HG03103 (cell line): ENCODE data around the gene MEIKIN.

Experiments used
- ATAC-seq: cut with Tn5 transposase; IDR thresholded peaks from one replicate; pipeline ENCODE4 v1.9.1; 2021; ENCODE audit warnings: low read depth; ENCODE audit not compliant: unreplicated experiment

Gene MEIKIN

DNA sequence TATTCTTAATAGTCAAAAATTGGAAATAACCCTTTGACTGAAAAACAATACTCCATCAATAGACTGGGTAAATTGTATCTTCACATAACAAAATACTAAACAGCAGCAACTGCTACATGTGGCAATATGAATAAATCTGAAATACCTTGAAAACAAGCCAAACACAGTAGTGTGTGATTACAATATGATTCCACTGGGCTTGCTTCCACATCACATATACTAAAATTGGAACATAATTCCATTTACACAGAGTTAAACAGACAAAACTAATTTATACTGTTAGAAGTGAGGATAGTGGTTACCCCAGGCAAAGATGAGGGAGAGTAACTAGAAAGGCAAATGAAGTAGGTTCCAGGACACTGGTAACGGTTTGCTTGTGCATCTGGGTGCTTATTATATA is 169.0 kb downstream of the MEIKIN start:
- ATAC-seq: no peak

DNA sequence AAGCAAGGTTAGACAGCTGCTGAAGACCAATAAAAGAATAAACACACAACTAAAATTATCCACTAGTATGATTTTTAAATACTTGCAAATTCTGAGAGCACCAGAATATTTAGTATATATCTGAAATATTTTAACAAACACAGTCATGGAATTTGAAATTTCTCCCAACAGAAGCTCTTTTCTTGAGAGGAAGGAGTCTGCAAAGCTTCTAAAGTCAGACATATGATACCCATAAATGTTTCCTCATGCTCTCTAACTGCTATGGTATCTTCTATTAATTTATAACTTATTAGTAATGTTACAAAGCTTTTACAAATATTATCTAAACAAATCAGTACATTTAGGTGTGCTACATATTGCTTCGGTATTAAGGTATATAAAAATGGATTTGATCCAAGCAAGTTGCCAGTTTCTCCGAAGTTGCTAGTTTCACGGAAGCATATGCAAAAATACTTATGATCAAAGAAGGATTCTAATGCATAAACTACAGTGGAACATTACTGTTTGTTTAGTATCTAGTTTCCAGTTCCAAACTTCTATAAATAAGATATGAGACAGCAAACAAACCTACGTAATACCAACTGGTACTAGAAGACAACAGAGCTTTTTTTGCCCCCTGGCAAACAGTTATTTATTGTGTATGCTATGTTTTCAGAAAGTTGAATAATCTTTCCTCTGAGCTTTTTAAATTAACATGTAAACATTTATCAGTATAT is 170.7 kb downstream of the MEIKIN start:
- ATAC-seq: no peak

DNA sequence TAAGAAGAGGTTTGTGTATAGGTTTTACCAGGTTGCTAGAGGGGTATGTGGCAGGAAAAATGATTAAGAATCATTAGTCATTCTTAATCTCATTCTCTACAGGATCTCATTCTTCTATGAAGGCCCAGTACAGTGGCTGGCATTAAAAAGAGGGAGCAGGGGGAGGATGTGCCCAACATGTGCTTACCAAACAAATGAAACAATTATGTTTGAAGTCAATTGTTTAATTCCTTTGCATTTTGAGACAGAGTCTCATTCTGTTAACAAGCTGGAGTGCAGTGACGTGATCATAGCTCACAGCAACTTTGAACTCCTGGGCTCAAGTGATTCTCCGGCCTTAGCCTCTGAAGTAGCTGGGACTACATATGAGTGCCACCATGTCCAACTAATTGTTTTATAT is 171.7 kb downstream of the MEIKIN start:
- ATAC-seq: no peak

DNA sequence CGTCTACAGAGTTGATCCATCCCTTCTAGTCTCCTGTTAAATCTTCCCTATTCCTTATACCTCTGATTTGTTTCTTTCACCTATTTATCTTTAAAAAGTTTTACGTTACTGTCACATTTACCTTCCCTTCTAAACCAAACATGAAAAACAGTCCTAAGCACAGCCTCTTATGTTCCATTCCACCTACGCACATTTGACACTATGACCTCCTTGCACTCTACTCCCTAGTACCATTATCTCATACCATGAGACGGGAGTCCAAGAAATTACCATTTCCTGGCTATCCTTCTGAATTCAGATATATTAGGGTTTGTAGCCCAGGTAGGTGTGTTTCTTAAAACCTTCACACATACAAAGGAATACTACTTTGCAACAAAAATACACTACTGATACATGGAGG is 173.8 kb downstream of the MEIKIN start:
- no peak for ATAC-seq

DNA sequence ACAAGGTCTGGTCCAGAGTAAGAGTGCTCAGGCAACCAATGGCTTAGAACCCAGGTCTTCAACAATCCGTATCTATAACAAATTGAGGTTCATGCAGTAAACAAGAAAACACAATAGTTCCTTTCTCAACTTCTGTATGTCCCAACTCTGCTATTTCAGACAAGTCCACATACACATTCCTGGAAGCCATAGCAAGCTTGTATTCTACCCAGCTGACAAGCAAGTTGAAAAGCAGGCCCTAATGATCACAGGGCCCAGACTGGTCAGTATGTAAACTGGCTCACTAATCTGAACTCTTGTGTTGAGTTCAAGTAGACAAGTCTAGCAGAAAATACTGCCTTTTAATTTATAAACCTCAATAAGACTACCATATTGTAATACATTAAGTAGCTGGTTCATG is 175.5 kb downstream of the MEIKIN start:
- no peak for ATAC-seq

DNA sequence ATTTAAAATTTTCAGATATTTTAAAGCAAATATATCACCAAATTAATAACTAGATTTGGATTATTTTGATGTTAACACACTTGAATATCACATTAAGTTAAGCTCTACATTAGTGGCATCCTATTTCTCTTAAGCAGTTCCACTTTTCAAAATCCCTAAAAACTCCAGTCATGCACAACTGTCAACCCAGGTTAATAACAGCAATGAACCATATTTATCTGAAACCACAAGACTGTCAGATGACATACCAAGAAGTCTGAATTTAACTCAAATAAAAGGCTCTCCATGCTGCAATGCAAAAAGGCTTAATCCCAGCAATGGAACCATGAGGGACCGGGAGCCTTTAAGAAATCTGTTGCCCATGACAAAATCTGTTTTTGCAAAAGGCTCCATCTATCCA is 176.1 kb downstream of the MEIKIN start:
- no peak for ATAC-seq

DNA sequence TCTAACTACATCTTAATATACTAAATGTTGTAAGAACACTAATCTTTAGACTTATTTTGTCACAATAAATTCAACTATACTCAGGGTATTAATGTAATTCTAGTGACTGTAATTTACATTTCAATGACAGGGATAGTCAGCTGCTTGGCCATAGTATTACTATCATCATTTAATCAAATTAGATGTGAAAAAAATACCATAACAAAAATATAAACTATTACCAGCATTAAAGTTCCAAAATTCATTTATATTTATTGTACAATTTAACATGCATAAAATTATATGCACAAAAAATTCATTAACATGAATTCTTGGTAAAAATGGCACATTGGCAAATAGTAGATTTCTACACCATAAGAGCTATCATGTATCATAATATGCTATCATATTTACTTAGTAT is 177.6 kb downstream of the MEIKIN start:
- no peak for ATAC-seq

DNA sequence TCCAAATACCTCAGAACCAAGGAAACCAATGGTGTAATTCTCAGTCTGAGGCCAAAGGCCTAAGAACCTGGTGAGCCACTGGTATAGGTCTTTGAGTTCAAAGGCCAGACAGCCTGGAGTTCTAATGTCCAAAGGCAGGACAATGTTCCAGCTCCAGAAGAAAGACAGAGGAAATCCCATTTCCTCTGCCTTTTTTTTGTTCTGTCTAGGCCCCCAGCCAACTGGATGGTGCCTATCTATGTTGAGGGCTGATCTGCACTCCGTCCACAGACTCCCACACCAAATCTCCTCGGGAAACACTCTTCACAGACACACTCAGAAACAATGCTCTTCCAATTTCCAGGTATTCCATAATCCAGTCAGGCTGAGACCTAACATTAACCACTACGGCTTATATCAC is 178.8 kb downstream of the MEIKIN start:
- ATAC-seq: no peak

DNA sequence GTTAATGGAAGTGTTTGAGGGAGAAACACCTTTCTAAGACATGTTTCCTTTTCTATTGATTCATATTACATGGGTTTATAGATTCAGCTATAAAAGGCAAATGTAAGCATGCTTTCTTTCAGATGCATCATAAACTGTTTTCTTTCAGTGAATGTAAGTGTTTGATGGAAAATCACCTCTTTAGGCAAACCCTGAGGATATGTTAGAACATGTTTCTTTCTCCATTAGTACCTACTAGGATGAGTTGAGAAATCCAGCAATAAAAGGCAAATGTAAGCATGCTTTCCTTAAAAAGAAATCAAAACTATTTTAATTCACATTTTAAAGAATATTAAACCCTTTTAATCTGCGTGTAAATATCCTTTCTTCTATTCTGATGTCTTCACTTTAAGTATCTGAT is 180.2 kb downstream of the MEIKIN start:
- no peak for ATAC-seq

DNA sequence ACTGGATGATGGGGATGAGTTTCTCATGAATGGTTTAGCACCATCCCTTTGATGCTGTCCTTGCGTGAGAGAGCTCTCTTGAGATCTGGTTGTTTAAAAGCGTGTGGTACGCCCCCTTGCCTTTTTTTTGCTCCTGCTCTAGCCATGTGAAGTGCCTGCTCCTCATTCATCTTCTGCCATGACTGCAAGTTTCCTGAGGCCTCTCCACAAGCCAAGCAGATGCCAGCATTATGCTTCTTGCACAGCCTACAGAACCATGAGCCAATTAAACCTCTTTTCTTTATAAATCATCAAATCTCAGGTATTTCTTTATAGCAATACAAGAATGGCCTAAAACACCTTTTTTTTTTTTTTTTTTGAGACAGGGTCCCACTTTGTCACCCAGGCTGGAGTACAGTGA is 181.5 kb downstream of the MEIKIN start:
- ATAC-seq: no peak

DNA sequence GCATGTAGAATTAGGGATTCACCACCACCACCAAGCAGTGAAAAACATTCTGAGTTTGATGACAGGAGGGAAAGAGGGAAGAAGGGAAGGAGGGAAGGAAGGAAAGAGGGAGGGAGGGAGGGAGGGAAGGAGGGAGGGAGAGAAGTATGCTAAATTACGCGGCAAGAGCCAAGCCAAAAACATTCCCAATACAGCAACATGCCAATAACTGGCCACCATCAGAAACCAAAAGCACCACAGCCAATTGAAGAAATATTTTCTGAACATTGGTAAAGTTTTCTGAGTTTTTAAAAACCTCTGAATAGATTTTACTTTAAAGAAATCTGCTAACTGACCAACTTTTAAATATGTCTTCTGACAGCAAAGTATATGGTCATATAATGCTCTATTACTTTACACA is 184.7 kb downstream of the MEIKIN start:
- ATAC-seq: no peak

DNA sequence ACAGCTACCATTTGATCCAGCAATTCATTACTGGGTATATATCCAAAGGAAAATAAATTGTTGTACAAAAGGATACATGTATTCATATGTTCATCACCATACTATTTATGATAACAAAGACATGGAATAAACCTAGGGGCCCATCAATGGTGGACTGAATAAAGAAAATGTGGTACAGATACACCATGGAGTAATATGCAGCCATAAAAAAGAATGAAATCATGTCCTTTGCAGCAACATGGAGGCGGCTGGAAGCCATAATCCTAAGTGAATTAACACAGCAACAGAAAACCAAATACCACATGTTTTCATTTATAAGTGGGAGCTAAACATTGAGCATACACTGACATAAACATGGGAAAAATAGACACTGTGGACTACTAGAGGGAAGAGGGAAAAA is 185.8 kb downstream of the MEIKIN start:
- ATAC-seq: no peak

DNA sequence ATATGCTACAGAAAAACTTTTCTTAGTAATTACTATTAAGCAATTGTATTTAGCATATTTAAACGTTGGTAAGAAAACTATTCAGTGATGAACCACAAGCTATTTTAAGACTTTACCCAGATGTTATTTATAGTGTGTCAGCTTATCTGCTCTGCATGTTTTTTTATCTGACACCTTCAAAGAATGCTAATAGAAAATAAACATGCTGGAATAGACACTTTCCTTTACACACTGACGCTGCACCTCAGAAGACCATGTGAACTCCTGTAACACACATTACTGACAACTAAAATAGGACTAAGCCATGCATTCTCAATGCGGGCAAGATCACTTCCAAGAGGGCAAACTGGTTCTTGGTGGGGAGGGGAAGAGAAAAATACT is 187.0 kb downstream of the MEIKIN start:
- peak; percentile 23 for ATAC-seq

DNA sequence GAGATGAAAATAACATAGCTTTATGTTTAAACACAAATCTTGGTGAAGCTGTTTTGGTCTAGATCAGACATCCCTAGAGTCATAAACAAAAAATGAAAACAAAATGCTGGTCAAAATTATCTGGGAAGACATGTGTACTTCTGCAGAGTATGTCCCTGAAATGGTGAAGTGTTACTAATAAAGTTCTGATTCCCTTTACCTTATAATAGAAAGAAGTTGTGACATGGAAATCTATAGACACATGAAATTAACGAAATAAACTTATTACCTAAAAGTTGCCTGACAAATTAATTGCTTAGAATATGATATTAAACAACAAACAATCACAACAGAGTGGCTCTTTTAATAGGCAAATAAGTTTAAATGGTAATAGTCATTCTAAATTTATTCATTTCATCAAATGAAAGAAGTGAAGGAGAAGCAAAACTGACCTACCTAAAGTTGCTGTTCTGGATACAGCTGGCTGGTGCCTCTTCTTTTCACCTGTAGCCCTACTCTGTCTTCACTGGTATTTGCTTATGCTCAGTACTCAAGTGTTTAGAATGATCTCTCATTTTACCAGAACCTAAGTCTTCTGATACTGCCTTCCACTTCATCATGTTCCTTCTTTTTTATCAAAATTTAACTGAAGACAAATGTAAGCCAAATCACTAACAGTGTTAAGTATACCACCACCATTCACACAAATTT is 187.5 kb downstream of the MEIKIN start:
- ATAC-seq: peak; percentile 59
